OCI-LY1 (cell line): Measurements from ENCODE around the gene PSEN1.
A peak's percentile ranks its signal among the peaks of the same experiment; 100 is the strongest.

Experiments
- CTCF ChIP-seq: fragments of 200-600 bp; sonication (generic), shearing (Covaris generic); IDR thresholded peaks from 2 replicates; pipeline ENCODE4 v1.5.1; 2017; ENCODE audit warnings: mild to moderate bottlenecking, antibody characterized with exemption, low read length, moderate library complexity, mixed read lengths
- EZH2 ChIP-seq: fragments of 200-600 bp; sonication (generic), shearing (Covaris generic); IDR thresholded peaks from 2 replicates; pipeline ENCODE4 v1.8.0; 2017; ENCODE audit warnings: borderline replicate concordance, mixed run types, mild to moderate bottlenecking, antibody characterized with exemption, low read length, moderate library complexity, mixed read lengths

- peak; percentile 62 for TF ChIP-seq CTCF
- no peak for TF ChIP-seq EZH2
Observed at GRCh38 chr14:73231981-73232851, 95.9 kb downstream of the PSEN1 start.
